OCI-LY3 (cell line): Measurements from ENCODE around the gene EFCAB6.

Experiments used
- CTCF ChIP-seq: fragments of 200-600, 300-600 bp; sonication (generic); IDR thresholded peaks from 2 replicates; pipeline ENCODE4 v1.5.1; 2014; ENCODE audit warnings: antibody characterized with exemption, low read length, low read depth
- EZH2phosphoT487 ChIP-seq: fragments of 200-600 bp; shearing (Covaris generic); IDR thresholded peaks from 2 replicates; pipeline ENCODE4 v1.6.1; 2018; ENCODE audit warnings: antibody characterized with exemption, mixed run types, low read depth

- TF ChIP-seq CTCF (no peak), EZH2phosphoT487 (no peak)
Measured at GRCh38 chr22:43570531-43571165, 241.5 kb downstream of the EFCAB6 start.
